Astrocyte (in vitro differentiated cells and primary cell): ENCODE data around the gene PAFAH1B2. TPM values are rescaled to one million over a fixed set of nuclear protein-coding genes. Genes with fewer than 3 reads are reported as not detected.
"Not testable (repeated sequence)": the region's sequence is repeated elsewhere in the genome, so short reads cannot be mapped to it uniquely, and the experiment has no call there.

Source experiments
- DNase-seq: peaks from one replicate; pipeline ENCODE4 v3.0.0-alpha.2; 2010; ENCODE audit warnings: low read depth
- FAIRE-seq: peaks from 2 replicates; lab custom pipeline; 2011; peaks lifted over from hg19 to GRCh38; lab: Jason Lieb, UNC
- H2AFZ ChIP-seq: 2 replicates; pipeline ENCODE4 v1.6.0; 2012; ENCODE audit warnings: low read depth, low read length, inconsistent platforms
- H3K27ac ChIP-seq: 2 replicates; pipeline ENCODE4 v1.5.1; 2011; ENCODE audit warnings: low read depth, low read length, inconsistent platforms
- H3K27me3 ChIP-seq: 2 replicates; pipeline ENCODE4 v1.6.0; 2011; ENCODE audit warnings: low read length, inconsistent platforms; ENCODE audit not compliant: insufficient read depth
- H3K36me3 ChIP-seq: 2 replicates; pipeline ENCODE4 v1.5.1; 2011; ENCODE audit warnings: low read length, inconsistent platforms; ENCODE audit not compliant: insufficient read depth
- H3K4me1 ChIP-seq: 2 replicates; pipeline ENCODE4 v1.5.1; 2011; ENCODE audit warnings: low read length, inconsistent platforms; ENCODE audit not compliant: insufficient read depth
- H3K4me2 ChIP-seq: 2 replicates; pipeline ENCODE4 v1.6.0; 2012; ENCODE audit warnings: low read length, inconsistent platforms
- H3K4me3 ChIP-seq: 2 replicates; pipeline ENCODE4 v1.5.1; 2011; ENCODE audit warnings: low read depth, mild to moderate bottlenecking, low read length, inconsistent platforms; ENCODE audit not compliant: insufficient read depth
- H3K79me2 ChIP-seq: 2 replicates; pipeline ENCODE4 v1.6.0; 2012; ENCODE audit warnings: mild to moderate bottlenecking, low read length, inconsistent platforms; ENCODE audit not compliant: insufficient read depth
- H3K9ac ChIP-seq: 2 replicates; pipeline ENCODE4 v1.6.0; 2012; ENCODE audit warnings: mild to moderate bottlenecking, low read length, inconsistent platforms
- H3K9me3 ChIP-seq: 2 replicates; pipeline ENCODE4 v1.5.1; 2012; ENCODE audit warnings: low read depth, mild to moderate bottlenecking, low read length, inconsistent platforms; ENCODE audit not compliant: insufficient read depth
- H4K20me1 ChIP-seq: 2 replicates; pipeline ENCODE4 v1.6.0; 2012; ENCODE audit warnings: low read length, inconsistent platforms; ENCODE audit not compliant: insufficient read depth
- H3K27ac Mint-ChIP-seq: one replicate; pipeline ENCODE4 v1.8.0; 2021; ENCODE audit warnings: mild to moderate bottlenecking, mixed read lengths; ENCODE audit not compliant: unreplicated experiment
- H3K27me3 Mint-ChIP-seq: one replicate; pipeline ENCODE4 v1.8.0; 2021; ENCODE audit warnings: low read depth, mixed read lengths; ENCODE audit not compliant: unreplicated experiment
- H3K36me3 Mint-ChIP-seq: one replicate; pipeline ENCODE4 v1.8.0; 2021; ENCODE audit warnings: low read depth, mixed read lengths; ENCODE audit not compliant: unreplicated experiment
- H3K4me1 Mint-ChIP-seq: one replicate; pipeline ENCODE4 v1.8.0; 2021; ENCODE audit warnings: low read depth, mixed read lengths; ENCODE audit not compliant: unreplicated experiment
- H3K4me3 Mint-ChIP-seq: one replicate; pipeline ENCODE4 v1.8.0; 2021; ENCODE audit warnings: mild to moderate bottlenecking, moderate library complexity, mixed read lengths; ENCODE audit not compliant: unreplicated experiment
- H3K9me3 Mint-ChIP-seq: one replicate; pipeline ENCODE4 v1.8.0; 2021; ENCODE audit warnings: mild to moderate bottlenecking, mixed read lengths; ENCODE audit not compliant: unreplicated experiment
- EZH2 ChIP-seq: IDR thresholded peaks from 2 replicates; pipeline ENCODE4 v1.6.1; 2012; ENCODE audit warnings: mild to moderate bottlenecking, low read length, inconsistent platforms; ENCODE audit not compliant: insufficient read depth
- total RNA-seq: library from RNA; stranded (reverse); gene quantifications from 2 replicates; pipeline ENCODE4 v1.2.1, GENCODE V29; 2021
- TF ChIP-seq, protein P1 (sequence below): IDR thresholded peaks from 2 replicates; pipeline ENCODE4 v1.5.1; 2011; ENCODE audit warnings: low read depth, mild to moderate bottlenecking, inconsistent platforms, low read length, moderate library complexity; ENCODE audit not compliant: insufficient read depth

Gene PAFAH1B2
- total RNA-seq, 1 donor from 2014 or later, result 142 TPM

DNA sequence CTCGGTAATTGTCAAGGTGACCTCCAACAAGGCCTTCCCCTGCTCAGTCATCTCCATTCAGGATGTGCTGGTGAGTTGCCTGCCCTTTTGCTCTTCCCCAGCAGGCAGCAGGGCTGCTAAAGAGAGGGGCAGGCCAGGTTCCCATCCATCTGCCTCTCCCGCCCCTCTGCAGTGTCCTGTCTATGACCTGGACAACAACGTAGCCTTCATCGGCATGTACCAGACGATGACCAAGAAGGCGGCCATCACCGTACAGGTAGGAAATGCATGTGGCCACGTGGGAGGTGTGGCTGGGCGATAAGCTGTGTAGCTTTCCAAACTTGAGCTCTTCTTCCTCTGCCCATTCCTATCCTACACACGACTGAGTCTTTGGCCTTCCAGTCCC is 38.5 kb downstream of the PAFAH1B2 start:
- no peaks in the 10 kb centered on the region for H4K20me1 ChIP-seq
- no peak overlapping the region for H3K9ac ChIP-seq
- no peak overlapping the region for H3K27ac ChIP-seq
- H3K4me1 Mint-ChIP-seq, result peaks cover 12% of the 10 kb centered on the region
- peaks cover 4% of the 10 kb centered on the region for H3K79me2 ChIP-seq
- no peak overlapping the region for H3K27ac Mint-ChIP-seq
- no peaks in the 10 kb centered on the region for H3K9me3 ChIP-seq
- H3K4me2 ChIP-seq, result no peak overlapping the region
- H3K4me1 ChIP-seq, result peaks cover 28% of the 10 kb centered on the region
- TF ChIP-seq, protein P1, sequence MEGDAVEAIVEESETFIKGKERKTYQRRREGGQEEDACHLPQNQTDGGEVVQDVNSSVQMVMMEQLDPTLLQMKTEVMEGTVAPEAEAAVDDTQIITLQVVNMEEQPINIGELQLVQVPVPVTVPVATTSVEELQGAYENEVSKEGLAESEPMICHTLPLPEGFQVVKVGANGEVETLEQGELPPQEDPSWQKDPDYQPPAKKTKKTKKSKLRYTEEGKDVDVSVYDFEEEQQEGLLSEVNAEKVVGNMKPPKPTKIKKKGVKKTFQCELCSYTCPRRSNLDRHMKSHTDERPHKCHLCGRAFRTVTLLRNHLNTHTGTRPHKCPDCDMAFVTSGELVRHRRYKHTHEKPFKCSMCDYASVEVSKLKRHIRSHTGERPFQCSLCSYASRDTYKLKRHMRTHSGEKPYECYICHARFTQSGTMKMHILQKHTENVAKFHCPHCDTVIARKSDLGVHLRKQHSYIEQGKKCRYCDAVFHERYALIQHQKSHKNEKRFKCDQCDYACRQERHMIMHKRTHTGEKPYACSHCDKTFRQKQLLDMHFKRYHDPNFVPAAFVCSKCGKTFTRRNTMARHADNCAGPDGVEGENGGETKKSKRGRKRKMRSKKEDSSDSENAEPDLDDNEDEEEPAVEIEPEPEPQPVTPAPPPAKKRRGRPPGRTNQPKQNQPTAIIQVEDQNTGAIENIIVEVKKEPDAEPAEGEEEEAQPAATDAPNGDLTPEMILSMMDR, result no peak
- TF ChIP-seq EZH2, result no peak
- FAIRE-seq (no peak), DNase-seq (no peak)
- H3K36me3 ChIP-seq, result peaks cover 9% of the 10 kb centered on the region
- no peak overlapping the region for H3K4me3 ChIP-seq
- no peak overlapping the region for H2AFZ ChIP-seq
- H3K9me3 Mint-ChIP-seq, result no peaks in the 10 kb centered on the region
- no peak overlapping the region for H3K4me3 Mint-ChIP-seq
- no peaks in the 10 kb centered on the region for H3K27me3 ChIP-seq
- peaks cover 20% of the 10 kb centered on the region for H3K36me3 Mint-ChIP-seq
- H3K27me3 Mint-ChIP-seq, result no peaks in the 10 kb centered on the region

DNA sequence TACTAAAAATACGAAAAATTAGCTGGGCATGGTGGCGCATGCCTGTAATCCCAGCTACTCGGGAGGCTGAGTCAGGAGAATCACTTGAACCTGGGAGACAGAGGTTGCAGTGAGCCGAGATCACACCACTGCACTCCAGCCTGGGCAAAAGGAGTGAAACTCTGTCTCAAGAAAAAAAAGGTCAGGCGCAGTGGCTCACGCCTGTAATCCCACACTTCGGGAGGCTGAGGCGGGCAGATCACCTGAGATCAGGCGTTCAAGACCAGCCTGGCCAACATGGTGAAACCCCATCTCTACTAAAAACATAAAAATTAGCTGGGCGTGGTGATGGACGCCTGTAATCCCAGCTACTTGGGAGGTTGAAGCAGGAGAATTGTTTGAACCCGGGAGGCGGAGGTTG is 39.1 kb downstream of the PAFAH1B2 start:
- not testable (repeated sequence) for H3K27ac Mint-ChIP-seq, H3K4me3 Mint-ChIP-seq, H3K9me3 Mint-ChIP-seq

DNA sequence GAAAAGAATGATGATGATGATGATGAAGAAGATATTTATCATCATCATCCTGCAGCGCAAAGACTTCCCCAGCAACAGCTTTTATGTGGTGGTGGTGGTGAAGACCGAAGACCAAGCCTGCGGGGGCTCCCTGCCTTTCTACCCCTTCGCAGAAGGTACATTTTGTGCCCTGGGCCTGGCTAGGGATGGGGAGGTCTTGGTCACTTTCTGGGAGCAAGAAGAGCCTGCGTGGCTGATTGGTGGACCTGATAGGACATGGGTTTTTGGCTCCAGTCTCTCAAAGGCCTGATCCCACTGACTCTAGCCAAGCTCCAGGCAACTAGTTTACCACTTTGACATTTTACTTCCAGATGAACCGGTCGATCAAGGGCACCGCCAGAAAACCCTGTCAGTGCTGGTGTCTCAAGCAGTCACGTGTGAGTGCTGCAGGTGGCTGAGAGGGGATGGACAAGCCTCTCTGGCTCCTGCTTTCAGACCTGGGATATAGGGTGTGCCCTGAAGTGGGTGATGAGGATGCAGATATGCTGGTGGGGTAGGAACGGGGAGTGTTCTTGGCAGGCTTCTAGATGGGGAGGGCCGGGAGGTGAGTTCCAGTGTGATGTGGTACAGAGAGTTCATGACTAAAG is 39.8 kb downstream of the PAFAH1B2 start:
- no peaks in the 10 kb centered on the region for H3K9me3 ChIP-seq
- peaks cover 20% of the 10 kb centered on the region for H3K4me1 ChIP-seq
- no peaks in the 10 kb centered on the region for H3K27me3 ChIP-seq
- H3K4me3 ChIP-seq, result no peak overlapping the region
- no peak for FAIRE-seq
- no peaks in the 10 kb centered on the region for H4K20me1 ChIP-seq
- Mint-ChIP-seq H3K4me1 (peaks cover 12% of the 10 kb centered on the region), H3K36me3 (peaks cover 28% of the 10 kb centered on the region), H3K9me3 (no peaks in the 10 kb centered on the region), H3K27ac (no peak overlapping the region), H3K4me3 (no peak overlapping the region), H3K27me3 (no peaks in the 10 kb centered on the region)
- H2AFZ ChIP-seq, result no peak overlapping the region
- TF ChIP-seq EZH2, result no peak
- TF ChIP-seq, protein P1, result no peak
- no peak overlapping the region for H3K27ac ChIP-seq
- H3K79me2 ChIP-seq, result peaks cover 4% of the 10 kb centered on the region
- no peak for DNase-seq
- peaks cover 9% of the 10 kb centered on the region for H3K36me3 ChIP-seq
- no peak overlapping the region for H3K4me2 ChIP-seq
- H3K9ac ChIP-seq, result no peak overlapping the region

More for the DNA sequence above, 39.1 kb downstream of the PAFAH1B2 start:
- not testable (repeated sequence) for H3K79me2 ChIP-seq, H3K27me3 ChIP-seq, H2AFZ ChIP-seq, H4K20me1 ChIP-seq, H3K36me3 ChIP-seq, H3K9ac ChIP-seq, H3K9me3 ChIP-seq, H3K27ac ChIP-seq, FAIRE-seq, DNase-seq, H3K4me3 ChIP-seq, H3K27me3 Mint-ChIP-seq, H3K4me2 ChIP-seq
- peaks cover 23% of the 10 kb centered on the region for H3K36me3 Mint-ChIP-seq
- peaks cover 12% of the 10 kb centered on the region for H3K4me1 Mint-ChIP-seq
- peaks cover 23% of the 10 kb centered on the region for H3K4me1 ChIP-seq
